ENCODE measurements around the gene PACS2.

PACS2 gene

GRCh38 chr14:105331575-105332349 is 17.2 kb downstream of the PACS2 start:
- ATAC-seq (ENCODE audit: low read depth) (no peak), DNase-seq (ENCODE audit: low spot score) (peak; percentile 61)
- no peaks in the 10 kb centered on the region for H3K27me3 ChIP-seq (ENCODE audit: insufficient read depth, poor library complexity, severe bottlenecking)
- peaks cover 6% of the 10 kb centered on the region for H3K4me1 ChIP-seq (ENCODE audit: insufficient read depth, poor library complexity, severe bottlenecking)
- H3K4me3 ChIP-seq (ENCODE audit: severe bottlenecking): no peak overlapping the region
- TF ChIP-seq CTCF (IDR thresholded peaks at IDR 0.05; ENCODE audit: poor library complexity, severe bottlenecking): no peak
- H3K9me3 ChIP-seq (ENCODE audit: severe bottlenecking): no peaks in the 10 kb centered on the region
- no peak overlapping the region for H3K27ac ChIP-seq (ENCODE audit: poor library complexity, severe bottlenecking)
- H3K36me3 ChIP-seq (ENCODE audit: low read depth): no peaks in the 10 kb centered on the region

- no peak overlapping the region for H3K4me3 ChIP-seq (ENCODE audit: severe bottlenecking)
- H3K36me3 ChIP-seq (ENCODE audit: low read depth): no peaks in the 10 kb centered on the region
- TF ChIP-seq CTCF (IDR thresholded peaks at IDR 0.05; ENCODE audit: poor library complexity, severe bottlenecking): no peak
- H3K4me1 ChIP-seq (ENCODE audit: insufficient read depth, poor library complexity, severe bottlenecking): peaks cover 6% of the 10 kb centered on the region
- no peak overlapping the region for H3K27ac ChIP-seq (ENCODE audit: poor library complexity, severe bottlenecking)
- no peaks in the 10 kb centered on the region for H3K27me3 ChIP-seq (ENCODE audit: insufficient read depth, poor library complexity, severe bottlenecking)
- DNase-seq (ENCODE audit: low spot score) (peak; percentile 67), ATAC-seq (ENCODE audit: low read depth) (no peak)
- H3K9me3 ChIP-seq (ENCODE audit: severe bottlenecking): no peaks in the 10 kb centered on the region
Observed at GRCh38 chr14:105332350-105332874, 17.9 kb downstream of the PACS2 start.

- ATAC-seq (ENCODE audit: low read depth) (no peak), DNase-seq (ENCODE audit: low spot score) (peak; percentile 74)
- H3K36me3 ChIP-seq (ENCODE audit: low read depth): no peaks in the 10 kb centered on the region
- no peak for TF ChIP-seq CTCF (IDR thresholded peaks at IDR 0.05; ENCODE audit: poor library complexity, severe bottlenecking)
- no peaks in the 10 kb centered on the region for H3K9me3 ChIP-seq (ENCODE audit: severe bottlenecking)
- H3K4me3 ChIP-seq (ENCODE audit: severe bottlenecking): no peak overlapping the region
- H3K27ac ChIP-seq (ENCODE audit: poor library complexity, severe bottlenecking): no peak overlapping the region
- H3K27me3 ChIP-seq (ENCODE audit: insufficient read depth, poor library complexity, severe bottlenecking): no peaks in the 10 kb centered on the region
- H3K4me1 ChIP-seq (ENCODE audit: insufficient read depth, poor library complexity, severe bottlenecking): peaks cover 6% of the 10 kb centered on the region
Observed at GRCh38 chr14:105333020-105333490, 18.5 kb downstream of the PACS2 start.

GRCh38 chr14:105333613-105334364 is 19.2 kb downstream of the PACS2 start:
- no peak for TF ChIP-seq CTCF (IDR thresholded peaks at IDR 0.05; ENCODE audit: poor library complexity, severe bottlenecking)
- H3K4me1 ChIP-seq (ENCODE audit: insufficient read depth, poor library complexity, severe bottlenecking): peaks cover 6% of the 10 kb centered on the region
- no peak overlapping the region for H3K4me3 ChIP-seq (ENCODE audit: severe bottlenecking)
- ATAC-seq (ENCODE audit: low read depth) (no peak), DNase-seq (ENCODE audit: low spot score) (peak; percentile 72)
- H3K9me3 ChIP-seq (ENCODE audit: severe bottlenecking): no peaks in the 10 kb centered on the region
- H3K36me3 ChIP-seq (ENCODE audit: low read depth): no peaks in the 10 kb centered on the region
- no peaks in the 10 kb centered on the region for H3K27me3 ChIP-seq (ENCODE audit: insufficient read depth, poor library complexity, severe bottlenecking)
- no peak overlapping the region for H3K27ac ChIP-seq (ENCODE audit: poor library complexity, severe bottlenecking)

Data from RWPE2 (cell line).